Measurements from ENCODE around the gene HOXA6.
A peak's percentile ranks its signal among the peaks of the same experiment; 100 is the strongest.

The HOXA6 gene

GRCh38 chr7:27160546-27161213, 13.1 kb upstream of the HOXA6 start:
- Histone ChIP-seq H3K27ac (ENCODE audit: low read length) (peak overlapping the region; percentile 80), H3K4me1 (ENCODE audit: insufficient read depth, low read length) (peaks cover 22% of the 10 kb centered on the region), H3K9ac (ENCODE audit: low read depth, low read length) (peak overlapping the region; percentile 68), H3K4me2 (ENCODE audit: insufficient read depth, low read length) (peak overlapping the region; percentile 93), H3K27me3 (ENCODE audit: insufficient read depth, low read length, poor library complexity) (no peaks in the 10 kb centered on the region), H3K36me3 (ENCODE audit: insufficient read depth, low read length) (no peaks in the 10 kb centered on the region), H4K20me1 (ENCODE audit: insufficient read depth, low read length) (no peaks in the 10 kb centered on the region), H3K9me3 (ENCODE audit: insufficient read depth, low read length, severe bottlenecking) (no peaks in the 10 kb centered on the region), H3K4me3 (ENCODE audit: low read depth in 1 of 2, low read length in 2 of 2) (peak overlapping the region; percentile 15 to 64; a peak in 3 of 4 replicates), H2AFZ (ENCODE audit: low read depth, low read length) (peak overlapping the region; percentile 97), H3K79me2 (ENCODE audit: insufficient read depth, low read length) (peaks cover 1% of the 10 kb centered on the region)
- DNase-seq, result peak; percentile 87
- peak; percentile 78 for ATAC-seq (ENCODE audit: insufficient read depth, low read depth)
- TF ChIP-seq EZH2 (IDR thresholded peaks at IDR 0.05; ENCODE audit: borderline replicate concordance, low read depth, low read length, severe bottlenecking) (no peak), CTCF (IDR thresholded peaks at IDR 0.05; ENCODE audit: borderline replicate concordance, extremely low read depth, low read length, poor library complexity, severe bottlenecking) (peak; percentile 98)

- DNase-seq (no peak), ATAC-seq (ENCODE audit: insufficient read depth, low read depth) (no peak)
- Histone ChIP-seq H3K4me3 (ENCODE audit: low read depth in 1 of 2, low read length in 2 of 2) (peak overlapping the region in 1 of 2 experiments; percentile 64; a peak in 1 of 4 replicates), H4K20me1 (ENCODE audit: insufficient read depth, low read length) (no peaks in the 10 kb centered on the region), H3K36me3 (ENCODE audit: insufficient read depth, low read length) (no peaks in the 10 kb centered on the region), H3K27ac (ENCODE audit: low read length) (no peak overlapping the region), H3K79me2 (ENCODE audit: insufficient read depth, low read length) (peaks cover 6% of the 10 kb centered on the region), H3K4me2 (ENCODE audit: insufficient read depth, low read length) (peak overlapping the region; percentile 93), H2AFZ (ENCODE audit: low read depth, low read length) (peak overlapping the region; percentile 97), H3K27me3 (ENCODE audit: insufficient read depth, low read length, poor library complexity) (no peaks in the 10 kb centered on the region), H3K4me1 (ENCODE audit: insufficient read depth, low read length) (peaks cover 28% of the 10 kb centered on the region), H3K9ac (ENCODE audit: low read depth, low read length) (peak overlapping the region; percentile 68), H3K9me3 (ENCODE audit: insufficient read depth, low read length, severe bottlenecking) (no peaks in the 10 kb centered on the region)
- TF ChIP-seq EZH2 (IDR thresholded peaks at IDR 0.05; ENCODE audit: borderline replicate concordance, low read depth, low read length, severe bottlenecking), result no peak
- no peak for TF ChIP-seq CTCF (IDR thresholded peaks at IDR 0.05; ENCODE audit: borderline replicate concordance, extremely low read depth, low read length, poor library complexity, severe bottlenecking)
Measured at GRCh38 chr7:27160145-27160545, 12.6 kb upstream of the HOXA6 start.

- no peaks in the 10 kb centered on the region for H4K20me1 ChIP-seq (ENCODE audit: insufficient read depth, low read length)
- H3K4me1 ChIP-seq (ENCODE audit: insufficient read depth, low read length), result peaks cover 32% of the 10 kb centered on the region
- DNase-seq, result no peak
- no peak overlapping the region for H3K27ac ChIP-seq (ENCODE audit: low read length)
- no peak for ATAC-seq (ENCODE audit: insufficient read depth, low read depth)
- H3K9me3 ChIP-seq (ENCODE audit: insufficient read depth, low read length, severe bottlenecking), result no peaks in the 10 kb centered on the region
- peak overlapping the region; percentile 68; the same call in 1 of the 2 replicates for H3K9ac ChIP-seq (ENCODE audit: low read depth, low read length)
- no peak overlapping the region for H3K4me3 ChIP-seq (ENCODE audit: low read depth in 1 of 2, low read length in 2 of 2)
- peak overlapping the region; percentile 97; the same call in 1 of the 2 replicates for H2AFZ ChIP-seq (ENCODE audit: low read depth, low read length)
- TF ChIP-seq CTCF (IDR thresholded peaks at IDR 0.05; ENCODE audit: borderline replicate concordance, extremely low read depth, low read length, poor library complexity, severe bottlenecking) (no peak), EZH2 (IDR thresholded peaks at IDR 0.05; ENCODE audit: borderline replicate concordance, low read depth, low read length, severe bottlenecking) (no peak)
- peaks cover 9% of the 10 kb centered on the region for H3K79me2 ChIP-seq (ENCODE audit: insufficient read depth, low read length)
- no peak overlapping the region for H3K4me2 ChIP-seq (ENCODE audit: insufficient read depth, low read length)
- no peaks in the 10 kb centered on the region for H3K36me3 ChIP-seq (ENCODE audit: insufficient read depth, low read length)
- H3K27me3 ChIP-seq (ENCODE audit: insufficient read depth, low read length, poor library complexity), result no peaks in the 10 kb centered on the region
Measured at GRCh38 chr7:27159266-27160144, 11.9 kb upstream of the HOXA6 start.

Measured in DND-41 (cell line).